Upper lobe of left lung (tissue), 6 donors: ENCODE data around the gene NUCKS1. TPM values are rescaled to one million over a fixed set of nuclear protein-coding genes. Genes with fewer than 3 reads are reported as not detected.

Experiments
- ATAC-seq, 2 donors: fragments of 200-7000 bp; cut with Tn5 transposase; one replicate each; pipeline ENCODE4 v1.9.1; 2022; ENCODE audit warnings: mild to moderate bottlenecking in 2 of 2, moderate library complexity in 2 of 2; ENCODE audit not compliant: low FRiP score in 2 of 2
- DNase-seq, 2 donors: peaks; one replicate each; pipeline ENCODE4 v3.0.0-alpha.2; 2019 to 2020
- H3K27ac ChIP-seq, 4 donors: fragments of 200-600 bp; sonication (generic); one replicate each; pipeline ENCODE4 v1.5.1; 2016 to 2019
- H3K27me3 ChIP-seq, 4 donors: fragments of 200-600 bp; sonication (generic); one replicate each; pipeline ENCODE4 v1.5.1; 2017 to 2019
- H3K36me3 ChIP-seq, 4 donors: fragments of 200-600 bp; sonication (generic); one replicate each; pipeline ENCODE4 v1.5.1; 2016 to 2019
- H3K4me1 ChIP-seq, 4 donors: fragments of 200-600 bp; sonication (generic); one replicate each; pipeline ENCODE4 v1.5.1; 2018 to 2019
- H3K4me3 ChIP-seq, 4 donors: fragments of 200-600 bp; sonication (generic); one replicate each; pipeline ENCODE4 v1.5.1; 2017 to 2019; ENCODE audit warnings: mild to moderate bottlenecking in 2 of 4, moderate library complexity in 1 of 4
- H3K9me3 ChIP-seq, 4 donors: fragments of 200-600 bp; sonication (generic); one replicate each; pipeline ENCODE4 v1.5.1; 2018 to 2019
- EP300 ChIP-seq, 4 donors: sonication (generic); formaldehyde crosslinking; IDR thresholded peaks; one replicate each; pipeline ENCODE4 v1.5.1; 2017; ENCODE audit warnings: antibody characterized with exemption in 4 of 4, control low read depth in 2 of 4
- POLR2A ChIP-seq, 4 donors: fragments of 450-650 bp; IDR thresholded peaks; one replicate each; pipeline ENCODE4 v1.5.1; 2016 to 2017; ENCODE audit warnings: antibody characterized with exemption in 4 of 4, mild to moderate bottlenecking in 2 of 4
- POLR2AphosphoS5 ChIP-seq, 2 donors: sonication (generic); formaldehyde crosslinking; IDR thresholded peaks; one replicate each; pipeline ENCODE4 v1.5.1; 2017; ENCODE audit warnings: antibody characterized with exemption in 2 of 2
- WGBS, 2 donors: methylation state at CpG; one replicate each; pipeline ENCODE4 v1.1.5; 2017 to 2018; 5-methylcytosine and 5-hydroxymethylcytosine counted together
- total RNA-seq, 6 donors: library from RNA; depleted of rRNA in 4 of 6; stranded (reverse); fragments of >200 nt in 4 of 6; gene quantifications; one replicate each; pipeline versions ENCODE4 v1.1.0 to v1.2.1, GENCODE V29; 2016 to 2021
- TF ChIP-seq, protein P1 (sequence below), 6 experiments: fragments of 450-650 bp in 4 of 6; fragments of 200-600 bp in 2 of 6; sonication (generic) in 2 of 6; IDR thresholded peaks; one replicate each; pipeline ENCODE4 v1.5.1; 2016 to 2019; ENCODE audit warnings: antibody characterized with exemption in 6 of 6
- donor health status: DM: no; HTN: no; CAD: no; lungs with moderate emphysema.
- donor health status: DM: no; HTN: yes; CAD: no; lungs with severe emphysema.

NUCKS1 gene
- total RNA-seq, 6 donors from 2014 or later: 65.4 to 182 (median 112) TPM

DNA sequence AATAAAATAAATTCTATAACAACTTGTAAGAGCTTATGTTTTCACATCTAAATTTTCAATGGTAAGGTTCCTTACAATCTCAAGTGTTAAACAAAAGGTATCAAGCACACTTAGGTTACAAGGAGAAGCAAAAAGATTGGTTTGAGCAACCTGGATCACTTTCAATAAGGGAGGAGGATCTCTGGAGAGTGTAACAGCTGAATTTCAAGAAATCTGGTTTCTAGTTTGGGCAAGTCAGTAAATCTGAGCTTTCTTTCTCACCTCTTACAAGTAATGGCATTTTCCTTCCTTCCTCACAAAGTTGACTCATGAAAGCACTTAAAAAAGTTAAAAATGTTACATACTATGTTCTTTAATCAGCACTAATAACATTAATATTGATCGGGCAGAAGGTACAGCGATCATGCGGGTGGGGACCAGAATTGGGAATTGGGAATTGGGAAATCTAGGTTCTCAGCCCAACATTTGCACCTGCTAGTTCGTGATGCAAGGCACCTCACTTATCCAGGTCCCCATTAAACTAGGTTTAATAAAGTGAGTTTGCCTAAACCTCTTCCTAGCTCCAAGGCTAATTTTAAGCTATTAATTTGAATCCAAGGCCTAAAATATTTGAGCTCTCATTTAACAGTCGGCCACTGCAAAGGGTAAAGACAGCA is 3.1 kb downstream of the NUCKS1 start:
- no peaks in the 10 kb centered on the region for H3K36me3 ChIP-seq
- ATAC-seq: no peak
- no peaks in the 10 kb centered on the region for H3K9me3 ChIP-seq
- no peaks in the 10 kb centered on the region for H3K27me3 ChIP-seq
- peaks cover 30 to 48% (median 41%) of the 10 kb centered on the region in 4 donors for H3K4me1 ChIP-seq
- 64 to 69% methylated on average over 5 of the region's 5 CpGs for WGBS, 2 donors
- TF ChIP-seq EP300 (IDR thresholded peaks at IDR 0.05) (no peak), POLR2A (IDR thresholded peaks at IDR 0.05) (no peak), POLR2AphosphoS5 (IDR thresholded peaks at IDR 0.05) (no peak)
- TF ChIP-seq, protein P1, sequence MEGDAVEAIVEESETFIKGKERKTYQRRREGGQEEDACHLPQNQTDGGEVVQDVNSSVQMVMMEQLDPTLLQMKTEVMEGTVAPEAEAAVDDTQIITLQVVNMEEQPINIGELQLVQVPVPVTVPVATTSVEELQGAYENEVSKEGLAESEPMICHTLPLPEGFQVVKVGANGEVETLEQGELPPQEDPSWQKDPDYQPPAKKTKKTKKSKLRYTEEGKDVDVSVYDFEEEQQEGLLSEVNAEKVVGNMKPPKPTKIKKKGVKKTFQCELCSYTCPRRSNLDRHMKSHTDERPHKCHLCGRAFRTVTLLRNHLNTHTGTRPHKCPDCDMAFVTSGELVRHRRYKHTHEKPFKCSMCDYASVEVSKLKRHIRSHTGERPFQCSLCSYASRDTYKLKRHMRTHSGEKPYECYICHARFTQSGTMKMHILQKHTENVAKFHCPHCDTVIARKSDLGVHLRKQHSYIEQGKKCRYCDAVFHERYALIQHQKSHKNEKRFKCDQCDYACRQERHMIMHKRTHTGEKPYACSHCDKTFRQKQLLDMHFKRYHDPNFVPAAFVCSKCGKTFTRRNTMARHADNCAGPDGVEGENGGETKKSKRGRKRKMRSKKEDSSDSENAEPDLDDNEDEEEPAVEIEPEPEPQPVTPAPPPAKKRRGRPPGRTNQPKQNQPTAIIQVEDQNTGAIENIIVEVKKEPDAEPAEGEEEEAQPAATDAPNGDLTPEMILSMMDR (IDR thresholded peaks at IDR 0.05): no peak
- H3K4me3 ChIP-seq: peak overlapping the region in 1 of 4 donors; percentile 16
- H3K27ac ChIP-seq: peak overlapping the region in 2 of 4 donors; percentile 51 to 99
- DNase-seq: no peak

DNA sequence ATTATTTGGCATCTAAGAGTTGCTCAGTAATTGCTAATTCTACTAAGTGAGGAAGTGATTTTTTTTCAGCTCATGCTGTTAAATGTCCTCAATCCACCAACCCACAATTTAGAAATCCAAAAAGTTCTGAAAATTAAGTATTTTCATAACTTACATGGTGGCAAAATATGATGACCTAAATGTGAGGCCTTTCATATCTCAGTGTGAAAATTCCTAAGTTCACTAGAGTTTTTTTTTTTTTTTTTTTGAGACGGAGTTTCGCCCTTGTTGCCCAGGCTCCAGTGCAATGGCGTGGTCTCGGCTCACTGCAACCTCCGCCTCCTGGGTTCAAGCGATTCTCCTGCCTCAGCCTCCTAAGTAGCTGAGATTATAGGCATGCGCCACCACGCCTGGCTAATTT is 5.6 kb downstream of the NUCKS1 start:
- ATAC-seq (no peak), DNase-seq (no peak)
- Histone ChIP-seq H3K27ac (no peak overlapping the region), H3K4me3 (no peak overlapping the region), H3K9me3 (no peaks in the 10 kb centered on the region), H3K36me3 (peaks cover 0 to 3% (median 0%) of the 10 kb centered on the region in 4 donors), H3K27me3 (no peaks in the 10 kb centered on the region), H3K4me1 (peaks cover 30 to 57% (median 42%) of the 10 kb centered on the region in 4 donors)
- 93 to 100% methylated on average over 5 to 8 of the region's 8 CpGs for WGBS, 2 donors
- no peak for TF ChIP-seq POLR2AphosphoS5 (IDR thresholded peaks at IDR 0.05)
- no peak for TF ChIP-seq POLR2A (IDR thresholded peaks at IDR 0.05)
- TF ChIP-seq EP300 (IDR thresholded peaks at IDR 0.05): no peak
- TF ChIP-seq, protein P1 (IDR thresholded peaks at IDR 0.05): no peak

DNA sequence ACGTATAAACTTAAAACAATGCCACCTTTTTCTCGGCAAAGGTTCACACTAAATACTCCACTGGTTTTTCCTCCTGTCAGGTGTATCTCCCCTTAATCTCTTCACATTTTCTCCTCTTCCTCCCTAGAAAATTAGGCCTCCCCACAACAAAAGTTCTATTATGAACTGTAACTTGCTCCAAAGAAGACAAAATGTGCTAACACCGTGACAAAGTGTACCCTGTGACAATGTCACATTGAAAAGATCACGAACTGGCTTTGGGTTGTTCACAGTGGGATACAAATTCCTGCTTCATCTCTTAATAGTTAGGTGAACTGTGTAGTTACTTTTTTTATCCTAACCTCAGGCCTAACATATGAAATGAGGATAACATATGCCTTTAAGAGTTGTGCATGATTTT is 6.0 kb downstream of the NUCKS1 start:
- TF ChIP-seq, protein P1 (IDR thresholded peaks at IDR 0.05): no peak
- TF ChIP-seq POLR2AphosphoS5 (IDR thresholded peaks at IDR 0.05) (no peak), POLR2A (IDR thresholded peaks at IDR 0.05) (no peak), EP300 (IDR thresholded peaks at IDR 0.05) (no peak)
- ATAC-seq (no peak), DNase-seq (no peak)
- WGBS, 2 donors: 54 to 86% methylated on average over 4 of the region's 4 CpGs
- Histone ChIP-seq H3K27me3 (no peaks in the 10 kb centered on the region), H3K27ac (no peak overlapping the region), H3K4me3 (no peak overlapping the region), H3K4me1 (peaks cover 30 to 61% (median 43%) of the 10 kb centered on the region in 4 donors), H3K36me3 (peaks cover 0 to 3% (median 0%) of the 10 kb centered on the region in 4 donors), H3K9me3 (no peaks in the 10 kb centered on the region)

DNA sequence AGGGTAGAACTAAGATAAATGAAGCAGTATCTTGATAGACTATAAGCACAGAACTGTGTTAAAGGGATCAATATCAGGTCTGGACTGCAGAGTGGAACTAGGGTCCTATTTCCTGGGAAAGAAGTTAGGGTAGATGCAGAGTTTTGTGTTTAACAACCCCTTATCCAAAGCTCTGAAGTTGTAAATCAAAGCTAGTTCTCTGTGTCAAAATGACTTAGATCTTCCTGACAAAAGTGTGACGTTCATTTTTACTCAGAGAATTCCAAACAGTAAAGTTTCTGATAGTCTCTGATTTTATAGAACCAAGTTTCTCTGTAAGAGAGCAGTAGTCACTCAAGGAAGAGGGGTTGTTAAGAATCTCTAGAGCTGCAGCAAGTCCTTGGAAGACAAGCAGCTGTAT is 8.3 kb downstream of the NUCKS1 start:
- peaks cover 12 to 43% (median 27%) of the 10 kb centered on the region in 4 donors for H3K4me1 ChIP-seq
- 76 to 81% methylated on average over 1 of the region's 1 CpG for WGBS, 2 donors
- H3K9me3 ChIP-seq: no peaks in the 10 kb centered on the region
- DNase-seq (no peak), ATAC-seq (no peak)
- H3K36me3 ChIP-seq: peaks cover 0 to 3% (median 0%) of the 10 kb centered on the region in 4 donors
- H3K27ac ChIP-seq: no peak overlapping the region
- no peak overlapping the region for H3K4me3 ChIP-seq
- TF ChIP-seq POLR2AphosphoS5 (IDR thresholded peaks at IDR 0.05) (no peak), EP300 (IDR thresholded peaks at IDR 0.05) (no peak), POLR2A (IDR thresholded peaks at IDR 0.05) (no peak)
- TF ChIP-seq, protein P1 (IDR thresholded peaks at IDR 0.05): no peak
- H3K27me3 ChIP-seq: no peaks in the 10 kb centered on the region
